ENCODE measurements around the gene SEMA4B. TPM values are rescaled to one million over a fixed set of nuclear protein-coding genes. Genes with fewer than 3 reads are reported as not detected.

The SEMA4B gene
- total and polyA plus RNA-seq, 2 of the 8 experiments (the other 6 are each of a cell fraction or from before 2014, with no cell fraction given): 42.7 to 43.0 TPM

DNA sequence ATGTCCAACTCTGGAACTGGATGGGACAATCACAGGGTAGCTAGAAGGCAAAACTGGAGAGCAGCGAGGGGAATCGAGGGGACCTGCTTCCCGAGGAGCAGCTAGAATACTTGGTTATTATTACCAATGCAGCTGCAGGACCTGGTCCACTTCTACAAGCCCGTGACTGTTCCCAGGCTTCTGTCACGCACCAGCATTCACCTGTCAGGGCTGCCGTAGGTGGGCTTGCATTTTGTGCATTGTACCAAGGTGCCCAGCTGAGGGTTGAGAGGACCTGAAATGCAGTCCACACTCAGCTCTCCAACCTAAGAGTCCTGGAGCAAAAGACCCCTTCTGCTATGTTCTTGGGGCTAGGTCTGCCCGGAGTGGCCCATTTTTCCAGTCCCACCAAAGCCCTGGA lies 2.3 kb downstream of the SEMA4B start:
- Histone ChIP-seq H3K14ac (ENCODE audit: insufficient read length) (no peak overlapping the region), H4K20me1 (replicated peaks in 1 of 2; ENCODE audit: control insufficient read depth in 1 of 2, insufficient read depth in 2 of 2, low read length in 2 of 2) (peaks cover 6 to 29% of the 10 kb centered on the region in 2 experiments), H2AFZ (ENCODE audit: low read length) (no peak overlapping the region), H2BK5ac (ENCODE audit: low read depth, low read length) (no peak overlapping the region), H3K4me1 (replicated peaks in 1 of 4; ENCODE audit: control insufficient read depth in 3 of 4, insufficient read depth in 4 of 4, low read length in 3 of 4) (peaks cover 0 to 21% (median 7%) of the 10 kb centered on the region in 4 experiments; a peak in 5 of 7 replicates), H2BK120ac (replicated peaks; ENCODE audit: low read depth, low read length) (no peak overlapping the region), H3K79me1 (ENCODE audit: low read depth, low read length) (peaks cover 16% of the 10 kb centered on the region), H3K36me3 (ENCODE audit: control insufficient read depth in 2 of 4, insufficient read depth in 4 of 4, low read length in 3 of 4) (peaks cover 0 to 3% (median 2%) of the 10 kb centered on the region in 4 experiments; a peak in 4 of 8 replicates), H3K27ac (ENCODE audit: low read depth, low read length) (no peak overlapping the region), H3K79me2 (ENCODE audit: control insufficient read depth in 1 of 2, insufficient read depth in 2 of 2, low read length in 2 of 2) (peaks cover 9 to 54% of the 10 kb centered on the region in 2 experiments), H3K23ac (ENCODE audit: insufficient read length) (no peak overlapping the region), H3K4ac (replicated peaks; ENCODE audit: insufficient read length, low read depth, low read length) (no peak overlapping the region), H2BK20ac (ENCODE audit: low read length) (no peak overlapping the region), H3K18ac (ENCODE audit: extremely low read depth, low read length) (no peak overlapping the region), H3K56ac (replicated peaks; ENCODE audit: insufficient read length, low read depth, low read length) (no peak overlapping the region), H2BK12ac (ENCODE audit: low read depth, low read length) (no peak overlapping the region), H2BK15ac (ENCODE audit: low read length) (no peak overlapping the region), H2AK5ac (ENCODE audit: low read depth, low read length) (no peak overlapping the region), H3K4me3 (ENCODE audit: extremely low read depth in 1 of 4, insufficient read depth in 2 of 4, low read depth in 3 of 4, low read length in 4 of 4) (no peak overlapping the region), H3K9ac (replicated peaks in 1 of 4; ENCODE audit: extremely low read depth in 1 of 4, low read depth in 3 of 4, low read length in 3 of 4) (no peak overlapping the region; a peak in 1 of 7 replicates), H4K8ac (ENCODE audit: extremely low read depth, insufficient read depth, low read length) (no peak overlapping the region), H3K4me2 (ENCODE audit: insufficient read depth in 1 of 2, low read depth in 2 of 2, low read length in 2 of 2) (no peak overlapping the region; a peak in 1 of 4 replicates), H3K23me2 (ENCODE audit: low read depth, low read length) (peaks cover 16% of the 10 kb centered on the region), H4K5ac (ENCODE audit: insufficient read length, low read depth, low read length) (no peak overlapping the region), H3K9me3 (ENCODE audit: insufficient read depth in 2 of 2, low read depth in 1 of 2, low read length in 1 of 2) (no peaks in the 10 kb centered on the region), H3K27me3 (replicated peaks in 1 of 4; ENCODE audit: control insufficient read depth in 3 of 4, extremely low read depth in 1 of 4, insufficient read depth in 3 of 4, low read length in 3 of 4) (no peaks in the 10 kb centered on the region), H4K91ac (replicated peaks; ENCODE audit: insufficient read length, low read length) (no peak overlapping the region)
- WGBS, 2 experiments (ENCODE audit: extremely low coverage in 1 of 2, insufficient coverage in 1 of 2, insufficient read length in 1 of 2, insufficient replicate concordance in 2 of 2, low coverage in 1 of 2, low lambda C conversion rate in 2 of 2, missing lambda C conversion rate in 1 of 2): 85% methylated on average over 7 of the region's 7 CpGs; no CpG with 5 or more reads in 1 of the 2 experiments
- POLR2A ChIA-PET (ENCODE audit: partially characterized antibody): interaction anchor here (1.0 to 3.3 kb wide), 3 partner anchors 29 to 51 kb away, joined by 3 to 12 read pairs (median 5); no protein-coding TSS in a partner anchor
- DNase-seq (ENCODE audit: low read depth in 1 of 2, low spot score in 2 of 2): no peak
- TF ChIP-seq SP4 (IDR thresholded peaks at IDR 0.05; ENCODE audit: low read length) (no peak), RAD21 (IDR thresholded peaks at IDR 0.05 in 1 of 2, conservative IDR thresholded peaks at IDR 0.05 in 1 of 2; ENCODE audit: low read depth in 2 of 2, low read length in 2 of 2) (no peak), SP1 (IDR thresholded peaks at IDR 0.05; ENCODE audit: low read depth, low read length) (no peak), TAF1 (IDR thresholded peaks at IDR 0.05; ENCODE audit: low read depth, low read length) (no peak), TAF7 (optimal IDR thresholded peaks at IDR 0.05; ENCODE audit: borderline replicate concordance, low read depth, low read length) (no peak)
- no peak for FAIRE-seq
- CTCF ChIA-PET (ENCODE audit: partially characterized antibody): interaction anchor here (0.7 to 12.6 kb wide), 8 partner anchors 14 to 117 kb away, joined by 3 to 182 read pairs (median 4); no protein-coding TSS in a partner anchor
